ENCODE data around the gene RASAL1.

Gene RASAL1

GRCh38 chr12:113167868-113168267 is 32.3 kb upstream of the RASAL1 start:
- no peak for TF ChIP-seq TEAD4 (IDR thresholded peaks at IDR 0.05)
- no peak for TF ChIP-seq EGR1 (IDR thresholded peaks at IDR 0.05)
- TF ChIP-seq CREB1 (IDR thresholded peaks at IDR 0.05; ENCODE audit: low read depth), result no peak
- TF ChIP-seq, protein P1, sequence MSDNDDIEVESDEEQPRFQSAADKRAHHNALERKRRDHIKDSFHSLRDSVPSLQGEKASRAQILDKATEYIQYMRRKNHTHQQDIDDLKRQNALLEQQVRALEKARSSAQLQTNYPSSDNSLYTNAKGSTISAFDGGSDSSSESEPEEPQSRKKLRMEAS (IDR thresholded peaks at IDR 0.05), result no peak
- TF ChIP-seq RAD21 (IDR thresholded peaks at IDR 0.05; ENCODE audit: low read depth), result no peak
- TF ChIP-seq TAF1 (IDR thresholded peaks at IDR 0.05; ENCODE audit: low read depth), result no peak
- TF ChIP-seq EP300 (IDR thresholded peaks at IDR 0.05; ENCODE audit: borderline replicate concordance), result no peak
- TF ChIP-seq REST (IDR thresholded peaks at IDR 0.05; ENCODE audit: low read depth), result no peak
- TF ChIP-seq YY1 (IDR thresholded peaks at IDR 0.05; ENCODE audit: low read depth), result no peak
- TF ChIP-seq TCF12 (IDR thresholded peaks at IDR 0.05; ENCODE audit: low read depth), result no peak
- no peak for TF ChIP-seq ZBTB7A (IDR thresholded peaks at IDR 0.05; ENCODE audit: low read depth)
- TF ChIP-seq CEBPB (IDR thresholded peaks at IDR 0.05), result no peak
- TF ChIP-seq NFIC (IDR thresholded peaks at IDR 0.05), result no peak
- no peak for TF ChIP-seq FOXM1 (IDR thresholded peaks at IDR 0.05; ENCODE audit: borderline replicate concordance, low read depth)
- TF ChIP-seq, protein P2, sequence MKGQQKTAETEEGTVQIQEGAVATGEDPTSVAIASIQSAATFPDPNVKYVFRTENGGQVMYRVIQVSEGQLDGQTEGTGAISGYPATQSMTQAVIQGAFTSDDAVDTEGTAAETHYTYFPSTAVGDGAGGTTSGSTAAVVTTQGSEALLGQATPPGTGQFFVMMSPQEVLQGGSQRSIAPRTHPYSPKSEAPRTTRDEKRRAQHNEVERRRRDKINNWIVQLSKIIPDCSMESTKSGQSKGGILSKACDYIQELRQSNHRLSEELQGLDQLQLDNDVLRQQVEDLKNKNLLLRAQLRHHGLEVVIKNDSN (IDR thresholded peaks at IDR 0.05), result no peak

- TF ChIP-seq EGR1 (IDR thresholded peaks at IDR 0.05), result no peak
- no peak for TF ChIP-seq CEBPB (IDR thresholded peaks at IDR 0.05)
- TF ChIP-seq CREB1 (IDR thresholded peaks at IDR 0.05; ENCODE audit: low read depth), result no peak
- TF ChIP-seq RAD21 (IDR thresholded peaks at IDR 0.05; ENCODE audit: low read depth), result no peak
- TF ChIP-seq NFIC (IDR thresholded peaks at IDR 0.05), result no peak
- no peak for TF ChIP-seq EP300 (IDR thresholded peaks at IDR 0.05; ENCODE audit: borderline replicate concordance)
- no peak for TF ChIP-seq YY1 (IDR thresholded peaks at IDR 0.05; ENCODE audit: low read depth)
- no peak for TF ChIP-seq FOXM1 (IDR thresholded peaks at IDR 0.05; ENCODE audit: borderline replicate concordance, low read depth)
- TF ChIP-seq, protein P2 (IDR thresholded peaks at IDR 0.05), result no peak
- no peak for TF ChIP-seq TAF1 (IDR thresholded peaks at IDR 0.05; ENCODE audit: low read depth)
- TF ChIP-seq REST (IDR thresholded peaks at IDR 0.05; ENCODE audit: low read depth), result no peak
- TF ChIP-seq, protein P1 (IDR thresholded peaks at IDR 0.05), result no peak
- no peak for TF ChIP-seq TCF12 (IDR thresholded peaks at IDR 0.05; ENCODE audit: low read depth)
- no peak for TF ChIP-seq ZBTB7A (IDR thresholded peaks at IDR 0.05; ENCODE audit: low read depth)
- no peak for TF ChIP-seq TEAD4 (IDR thresholded peaks at IDR 0.05)
Observed at GRCh38 chr12:113165521-113166450, 30.2 kb upstream of the RASAL1 start.

DNA sequence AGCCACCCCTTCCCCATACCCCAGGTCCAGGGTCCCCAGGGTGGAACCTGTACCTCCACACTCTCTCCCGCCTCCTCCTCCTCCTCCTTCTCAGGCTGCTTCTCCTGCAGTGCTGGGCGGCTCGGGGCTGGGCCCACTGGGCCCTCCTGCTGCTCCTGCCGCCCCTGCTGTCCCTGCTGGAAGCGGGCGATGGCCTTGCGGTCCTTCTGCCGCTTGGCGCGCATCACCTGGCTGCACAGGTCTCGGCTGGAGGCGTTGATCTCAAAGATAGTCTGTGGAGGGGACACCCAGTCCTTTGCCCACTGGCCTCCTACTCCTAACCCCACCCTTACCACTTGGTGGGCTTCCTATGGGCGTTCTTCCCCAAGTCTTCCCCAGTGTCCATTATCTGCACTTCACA is 28.5 kb upstream of the RASAL1 start:
- no peak for TF ChIP-seq ZBTB7A (IDR thresholded peaks at IDR 0.05; ENCODE audit: low read depth)
- TF ChIP-seq, protein P1 (IDR thresholded peaks at IDR 0.05), result no peak

GRCh38 chr12:113163030-113163360 is 27.4 kb upstream of the RASAL1 start:
- TF ChIP-seq TAF1 (IDR thresholded peaks at IDR 0.05; ENCODE audit: low read depth), result no peak
- TF ChIP-seq NFIC (IDR thresholded peaks at IDR 0.05), result no peak
- TF ChIP-seq TCF12 (IDR thresholded peaks at IDR 0.05; ENCODE audit: low read depth), result no peak
- TF ChIP-seq FOXM1 (IDR thresholded peaks at IDR 0.05; ENCODE audit: borderline replicate concordance, low read depth), result no peak
- no peak for TF ChIP-seq RAD21 (IDR thresholded peaks at IDR 0.05; ENCODE audit: low read depth)
- no peak for TF ChIP-seq EGR1 (IDR thresholded peaks at IDR 0.05)
- no peak for TF ChIP-seq ZBTB7A (IDR thresholded peaks at IDR 0.05; ENCODE audit: low read depth)
- no peak for TF ChIP-seq YY1 (IDR thresholded peaks at IDR 0.05; ENCODE audit: low read depth)
- TF ChIP-seq TEAD4 (IDR thresholded peaks at IDR 0.05), result no peak
- no peak for TF ChIP-seq CREB1 (IDR thresholded peaks at IDR 0.05; ENCODE audit: low read depth)
- TF ChIP-seq, protein P2 (IDR thresholded peaks at IDR 0.05), result no peak
- TF ChIP-seq, protein P1 (IDR thresholded peaks at IDR 0.05), result no peak
- no peak for TF ChIP-seq CEBPB (IDR thresholded peaks at IDR 0.05)

Measured in Ishikawa (cell line).